GM23248 (cell line): ENCODE measurements around the gene WIF1. TPM values are rescaled to one million over a fixed set of nuclear protein-coding genes. Genes with fewer than 3 reads are reported as not detected.

Source experiments
- DNase-seq: peaks from one replicate; pipeline ENCODE4 v3.0.0-alpha.2; 2015
- H2AFZ ChIP-seq: fragments of 200-600 bp; sonication (generic); 2 replicates; pipeline ENCODE4 v1.6.1; 2016; ENCODE audit warnings: antibody characterized with exemption
- H3F3A ChIP-seq: fragments of 200-600 bp; sonication (generic); 2 replicates; pipeline ENCODE4 v1.6.1; 2016; ENCODE audit warnings: mild to moderate bottlenecking, antibody characterized with exemption, mixed run types; ENCODE audit not compliant: insufficient read depth
- H3K27ac ChIP-seq: fragments of 200-600 bp; sonication (generic); 2 replicates; pipeline ENCODE4 v1.5.1; 2016; ENCODE audit warnings: mild to moderate bottlenecking
- H3K27me3 ChIP-seq: fragments of 200-600 bp; sonication (generic); replicated peaks from 2 replicates; pipeline ENCODE4 v1.6.1; 2016; ENCODE audit warnings: mild to moderate bottlenecking; ENCODE audit not compliant: insufficient read depth
- H3K36me3 ChIP-seq: fragments of 200-600 bp; sonication (generic); 2 replicates; pipeline ENCODE4 v1.6.1; 2016; ENCODE audit warnings: low read depth, mild to moderate bottlenecking
- H3K4me1 ChIP-seq: fragments of 200-600 bp; sonication (generic); 2 replicates; pipeline ENCODE4 v1.6.1; 2016; ENCODE audit warnings: mild to moderate bottlenecking; ENCODE audit not compliant: insufficient read depth
- H3K4me2 ChIP-seq: fragments of 200-600 bp; sonication (generic); one replicate; pipeline ENCODE4 v1.6.1; 2016; ENCODE audit warnings: mild to moderate bottlenecking; ENCODE audit not compliant: unreplicated experiment
- H3K4me3 ChIP-seq: fragments of 200-600 bp; sonication (generic); 2 replicates; pipeline ENCODE4 v1.5.1; 2016; ENCODE audit warnings: mild to moderate bottlenecking
- H3K79me2 ChIP-seq: fragments of 200-600 bp; sonication (generic); 2 replicates; pipeline ENCODE4 v1.6.1; 2016; ENCODE audit warnings: mild to moderate bottlenecking; ENCODE audit not compliant: insufficient read depth
- H3K9ac ChIP-seq: fragments of 200-600 bp; sonication (generic); 2 replicates; pipeline ENCODE4 v1.6.1; 2016; ENCODE audit warnings: mild to moderate bottlenecking
- H3K9me2 ChIP-seq: fragments of 200-600 bp; sonication (generic); 2 replicates; pipeline ENCODE4 v1.6.1; 2016; ENCODE audit warnings: mixed run types, mild to moderate bottlenecking, moderate library complexity; ENCODE audit not compliant: insufficient read depth
- H3K9me3 ChIP-seq: fragments of 200-600 bp; sonication (generic); one replicate; pipeline ENCODE4 v1.6.1; 2017; ENCODE audit warnings: low read depth
- H4K20me1 ChIP-seq: fragments of 200-600 bp; sonication (generic); 2 replicates; pipeline ENCODE4 v1.6.0; 2016; ENCODE audit not compliant: insufficient read depth
- EZH2 ChIP-seq: fragments of 200-600 bp; sonication (generic); IDR thresholded peaks from 2 replicates; pipeline ENCODE4 v1.6.1; 2018; ENCODE audit warnings: antibody characterized with exemption, mild to moderate bottlenecking; ENCODE audit not compliant: insufficient read depth, poor library complexity, severe bottlenecking
- EZH2phosphoT487 ChIP-seq: fragments of 200-600 bp; sonication (generic); IDR thresholded peaks from 2 replicates; pipeline ENCODE4 v1.6.1; 2018; ENCODE audit warnings: antibody characterized with exemption, moderate library complexity, mild to moderate bottlenecking, low read depth; ENCODE audit not compliant: insufficient read depth
- WGBS, 2 experiments: methylation state at CpG; one replicate each; pipeline ENCODE4 v1.1.6; 2015 to 2017; ENCODE audit warnings: low lambda C conversion rate in 2 of 2, low coverage in 1 of 2; ENCODE audit errors: missing lambda C conversion rate in 2 of 2; 5-methylcytosine and 5-hydroxymethylcytosine counted together
- in situ Hi-C: fragments of 300-500 bp; cut with MboI; formaldehyde crosslinking; loops from 2 replicates; pipeline ENCODE4 v1.15.0; 2020
- polyA plus RNA-seq: library from polyadenylated mRNA; unstranded; fragments of >200 nt; fragmentation: Nextera tagmentation; extraction: Ambion mirVana; gene quantifications from 2 replicates; pipeline ENCODE4 v1.2.1, GENCODE V29; 2016
- total RNA-seq: library from RNA; depleted of rRNA; stranded (reverse); fragments of >200 nt; shearing (Covaris generic); gene quantifications from 2 replicates; pipeline ENCODE4 v1.2.3, GENCODE V29; 2014

WIF1 gene
- total and polyA plus RNA-seq, 2 experiments from 2014 or later: not detected

- H3F3A ChIP-seq: no peaks in the 10 kb centered on the region
- no peaks in the 10 kb centered on the region for H3K9me3 ChIP-seq
- no peaks in the 10 kb centered on the region for H3K9me2 ChIP-seq
- no peak overlapping the region for H3K9ac ChIP-seq
- H3K27me3 ChIP-seq: peaks cover 53% of the 10 kb centered on the region
- no peaks in the 10 kb centered on the region for H3K4me1 ChIP-seq
- DNase-seq: no peak
- no peaks in the 10 kb centered on the region for H3K36me3 ChIP-seq
- H3K79me2 ChIP-seq: no peaks in the 10 kb centered on the region
- TF ChIP-seq EZH2 (no peak), EZH2phosphoT487 (no peak)
- no peak overlapping the region for H3K4me2 ChIP-seq
- in situ Hi-C loops: no loop called here
- H4K20me1 ChIP-seq: no peaks in the 10 kb centered on the region
- no peak overlapping the region for H3K4me3 ChIP-seq
- no peak overlapping the region for H2AFZ ChIP-seq
- WGBS, 2 experiments: 76 to 82% methylated on average over 3 of the region's 3 CpGs
- no peak overlapping the region for H3K27ac ChIP-seq
Observed at GRCh38 chr12:65099182-65099581, 21.9 kb downstream of the WIF1 start.

DNA sequence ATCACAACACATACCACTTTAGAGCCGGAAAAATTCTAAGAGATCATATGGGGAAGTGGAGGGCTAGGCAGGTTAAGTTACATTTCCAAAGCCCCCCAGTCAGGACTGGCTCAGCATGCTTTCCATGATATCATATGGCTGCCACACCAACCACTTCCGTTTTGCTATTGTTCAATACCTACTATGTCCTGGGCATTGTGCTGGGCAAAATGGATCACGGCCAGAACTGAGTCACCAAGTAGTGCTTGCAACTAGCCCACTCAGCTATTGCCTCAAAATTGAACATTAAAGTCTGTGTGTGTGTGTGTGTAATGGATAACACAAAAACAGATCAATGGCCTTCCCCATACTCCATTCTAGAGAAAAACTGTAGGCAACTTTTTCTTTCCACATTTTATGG lies 22.7 kb downstream of the WIF1 start:
- TF ChIP-seq EZH2phosphoT487 (no peak), EZH2 (no peak)
- WGBS, 2 experiments: 43 to 48% methylated on average over 3 of the region's 3 CpGs
- DNase-seq: peak; percentile 6
- Histone ChIP-seq H3K27ac (no peak overlapping the region), H3F3A (no peaks in the 10 kb centered on the region), H3K36me3 (no peaks in the 10 kb centered on the region), H3K9me3 (no peaks in the 10 kb centered on the region), H3K4me2 (no peak overlapping the region), H4K20me1 (no peaks in the 10 kb centered on the region), H3K79me2 (no peaks in the 10 kb centered on the region), H3K9me2 (no peaks in the 10 kb centered on the region), H3K4me1 (no peaks in the 10 kb centered on the region), H3K4me3 (no peak overlapping the region), H3K27me3 (peaks cover 60% of the 10 kb centered on the region), H3K9ac (no peak overlapping the region), H2AFZ (no peak overlapping the region)
- in situ Hi-C loops: no loop called here

GRCh38 chr12:65094722-65095121 lies 26.4 kb downstream of the WIF1 start:
- Histone ChIP-seq H3K27me3 (peaks cover 56% of the 10 kb centered on the region), H3K4me3 (no peak overlapping the region), H3K4me2 (no peak overlapping the region), H3K9me2 (no peaks in the 10 kb centered on the region), H3K79me2 (no peaks in the 10 kb centered on the region), H2AFZ (no peak overlapping the region), H4K20me1 (no peaks in the 10 kb centered on the region), H3K36me3 (no peaks in the 10 kb centered on the region), H3K9ac (no peak overlapping the region), H3K4me1 (no peaks in the 10 kb centered on the region), H3K27ac (no peak overlapping the region), H3K9me3 (no peaks in the 10 kb centered on the region), H3F3A (no peaks in the 10 kb centered on the region)
- 62 to 63% methylated on average over 2 of the region's 2 CpGs for WGBS, 2 experiments
- TF ChIP-seq EZH2phosphoT487 (no peak), EZH2 (no peak)
- no peak for DNase-seq
- in situ Hi-C loops: no loop called here

- Histone ChIP-seq H3K4me3 (no peak overlapping the region), H3K9ac (no peak overlapping the region), H3K9me2 (no peaks in the 10 kb centered on the region), H3F3A (no peaks in the 10 kb centered on the region), H3K27me3 (peaks cover 60% of the 10 kb centered on the region), H3K4me1 (no peaks in the 10 kb centered on the region), H4K20me1 (no peaks in the 10 kb centered on the region), H3K9me3 (no peaks in the 10 kb centered on the region), H3K27ac (no peak overlapping the region), H3K4me2 (no peak overlapping the region), H3K36me3 (no peaks in the 10 kb centered on the region), H3K79me2 (no peaks in the 10 kb centered on the region), H2AFZ (no peak overlapping the region)
- DNase-seq: no peak
- 41 to 42% methylated on average over 5 of the region's 5 CpGs for WGBS, 2 experiments
- in situ Hi-C loops: no loop called here
- no peak for TF ChIP-seq EZH2phosphoT487
- TF ChIP-seq EZH2: no peak
Observed at GRCh38 chr12:65093606-65094005, 27.5 kb downstream of the WIF1 start.

DNA sequence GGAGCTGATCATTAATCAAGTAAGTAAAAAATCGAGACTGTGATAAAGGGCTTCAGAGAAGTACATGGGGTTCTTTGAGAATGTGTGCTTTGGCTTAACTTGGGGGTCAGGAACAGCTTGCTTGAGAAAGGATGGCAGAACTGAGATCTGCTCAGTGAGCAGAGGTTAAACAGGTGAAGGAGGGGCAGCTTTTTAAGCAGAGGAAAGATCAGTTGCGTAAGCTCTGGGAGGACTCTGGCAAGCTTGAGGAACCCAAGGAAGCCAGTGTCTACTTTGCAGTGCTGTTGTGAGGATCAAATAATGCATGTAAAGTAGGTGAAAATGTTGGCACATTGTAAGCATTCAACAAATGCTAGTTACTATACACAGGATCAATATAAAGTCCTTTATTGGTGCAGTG lies 30.6 kb downstream of the WIF1 start:
- no peaks in the 10 kb centered on the region for H3F3A ChIP-seq
- H3K27me3 ChIP-seq: peaks cover 56% of the 10 kb centered on the region
- no peak overlapping the region for H2AFZ ChIP-seq
- H3K4me3 ChIP-seq: no peak overlapping the region
- H3K9me3 ChIP-seq: no peaks in the 10 kb centered on the region
- H3K79me2 ChIP-seq: no peaks in the 10 kb centered on the region
- no peak overlapping the region for H3K4me2 ChIP-seq
- H3K9ac ChIP-seq: no peak overlapping the region
- in situ Hi-C loops: no loop called here
- no peak overlapping the region for H3K27ac ChIP-seq
- H3K9me2 ChIP-seq: no peaks in the 10 kb centered on the region
- no peaks in the 10 kb centered on the region for H3K4me1 ChIP-seq
- no peaks in the 10 kb centered on the region for H3K36me3 ChIP-seq
- TF ChIP-seq EZH2: no peak
- TF ChIP-seq EZH2phosphoT487: no peak
- WGBS, 2 experiments: 41 to 59% methylated on average over 2 of the region's 2 CpGs
- no peak for DNase-seq
- no peaks in the 10 kb centered on the region for H4K20me1 ChIP-seq
